Smooth muscle cell (in vitro differentiated cells): ENCODE data around the gene TSHZ3. TPM values are rescaled to one million over a fixed set of nuclear protein-coding genes. Genes with fewer than 3 reads are reported as not detected.

Experiments
- DNase-seq: peaks from one replicate; lab custom pipeline; 2025; ENCODE audit not compliant: unreplicated experiment; lab: John Stamatoyannopoulos, UW
- H2AFZ ChIP-seq: fragments of 200-600 bp; sonication (generic); 2 replicates; pipeline ENCODE4 v1.6.0; 2016; ENCODE audit warnings: antibody characterized with exemption, low read depth, mild to moderate bottlenecking
- H3F3A ChIP-seq: fragments of 200-600 bp; sonication (generic); 2 replicates; pipeline ENCODE4 v1.6.0; 2017; ENCODE audit warnings: antibody characterized with exemption, low read depth
- H3K27ac ChIP-seq: fragments of 200-600 bp; sonication (generic); 2 replicates; pipeline ENCODE4 v1.5.1; 2016; ENCODE audit warnings: low read depth, mild to moderate bottlenecking
- H3K27me3 ChIP-seq: fragments of 200-600 bp; sonication (generic); 2 replicates; pipeline ENCODE4 v1.6.1; 2016; ENCODE audit warnings: low read depth, mild to moderate bottlenecking
- H3K36me3 ChIP-seq: fragments of 200-600 bp; sonication (generic); 2 replicates; pipeline ENCODE4 v1.5.1; 2016; ENCODE audit warnings: low read depth
- H3K4me1 ChIP-seq: fragments of 200-600 bp; sonication (generic); 2 replicates; pipeline ENCODE4 v1.5.1; 2016; ENCODE audit warnings: low read depth
- H3K4me2 ChIP-seq: fragments of 200-600 bp; sonication (generic); 2 replicates; pipeline ENCODE4 v1.6.0; 2016; ENCODE audit warnings: mild to moderate bottlenecking
- H3K4me3 ChIP-seq: fragments of 200-600 bp; sonication (generic); 2 replicates; pipeline ENCODE4 v1.5.1; 2016; ENCODE audit warnings: mild to moderate bottlenecking
- H3K79me2 ChIP-seq: fragments of 200-600 bp; sonication (generic); 2 replicates; pipeline ENCODE4 v1.6.0; 2016; ENCODE audit warnings: low read depth, mild to moderate bottlenecking
- H3K9ac ChIP-seq: fragments of 200-600 bp; sonication (generic); 2 replicates; pipeline ENCODE4 v1.6.0; 2016; ENCODE audit warnings: low read depth
- H3K9me3 ChIP-seq: fragments of 200-600 bp; sonication (generic); replicated peaks from 2 replicates; pipeline ENCODE4 v1.5.1; 2016; ENCODE audit warnings: low read depth
- H4K20me1 ChIP-seq: fragments of 200-600 bp; sonication (generic); 2 replicates; pipeline ENCODE4 v1.6.0; 2016; ENCODE audit warnings: low read depth
- CTCF ChIP-seq: fragments of 200-600 bp; sonication (generic); IDR thresholded peaks from 2 replicates; pipeline ENCODE4 v1.5.1; 2017; ENCODE audit warnings: borderline replicate concordance, mild to moderate bottlenecking, antibody characterized with exemption; ENCODE audit not compliant: insufficient read depth, poor library complexity, severe bottlenecking
- WGBS: methylation state at CpG from one replicate; pipeline ENCODE4 v1.1.7; 2016; ENCODE audit warnings: low lambda C conversion rate; 5-methylcytosine and 5-hydroxymethylcytosine counted together
- polyA plus RNA-seq: library from polyadenylated mRNA; unstranded; fragments of >200 nt; fragmentation: Nextera tagmentation; extraction: Ambion mirVana; gene quantifications from 2 replicates; pipeline ENCODE4 v1.2.1, GENCODE V29; 2016
- total RNA-seq: library from RNA; depleted of rRNA; stranded (reverse); fragments of >200 nt; gene quantifications from 2 replicates; pipeline ENCODE4 v1.2.3, GENCODE V29; 2014

TSHZ3 gene
- total and polyA plus RNA-seq, 2 experiments from 2014 or later = 21.8 to 23.7 TPM

GRCh38 chr19:31338069-31338776, 11.0 kb downstream of the TSHZ3 start:
- 12% methylated on average over 10 of the region's 10 CpGs for WGBS
- Histone ChIP-seq H3K79me2 (peaks cover 91% of the 10 kb centered on the region), H3K4me2 (peak overlapping the region; percentile 79), H4K20me1 (peaks cover 77% of the 10 kb centered on the region), H3K27me3 (no peaks in the 10 kb centered on the region), H3K9ac (no peak overlapping the region), H3K9me3 (no peaks in the 10 kb centered on the region), H3K36me3 (no peaks in the 10 kb centered on the region), H3F3A (peaks cover 49% of the 10 kb centered on the region), H2AFZ (no peak overlapping the region), H3K27ac (peak overlapping the region; percentile 81), H3K4me1 (peaks cover 35% of the 10 kb centered on the region), H3K4me3 (peak overlapping the region; percentile 19)
- DNase-seq = peak; percentile 59
- TF ChIP-seq CTCF = peak; percentile 61

GRCh38 chr19:31337008-31337914, 12.0 kb downstream of the TSHZ3 start:
- Histone ChIP-seq H4K20me1 (peaks cover 75% of the 10 kb centered on the region), H3K79me2 (peaks cover 90% of the 10 kb centered on the region), H3K4me3 (no peak overlapping the region), H3K27me3 (no peaks in the 10 kb centered on the region), H3K27ac (peak overlapping the region; percentile 81), H3K9me3 (no peaks in the 10 kb centered on the region), H3F3A (peaks cover 42% of the 10 kb centered on the region), H3K4me2 (peak overlapping the region; percentile 79), H3K4me1 (peaks cover 39% of the 10 kb centered on the region), H3K36me3 (no peaks in the 10 kb centered on the region), H3K9ac (no peak overlapping the region), H2AFZ (no peak overlapping the region)
- TF ChIP-seq CTCF = no peak
- no peak for DNase-seq
- WGBS = 85% methylated on average over 7 of the region's 7 CpGs

DNA sequence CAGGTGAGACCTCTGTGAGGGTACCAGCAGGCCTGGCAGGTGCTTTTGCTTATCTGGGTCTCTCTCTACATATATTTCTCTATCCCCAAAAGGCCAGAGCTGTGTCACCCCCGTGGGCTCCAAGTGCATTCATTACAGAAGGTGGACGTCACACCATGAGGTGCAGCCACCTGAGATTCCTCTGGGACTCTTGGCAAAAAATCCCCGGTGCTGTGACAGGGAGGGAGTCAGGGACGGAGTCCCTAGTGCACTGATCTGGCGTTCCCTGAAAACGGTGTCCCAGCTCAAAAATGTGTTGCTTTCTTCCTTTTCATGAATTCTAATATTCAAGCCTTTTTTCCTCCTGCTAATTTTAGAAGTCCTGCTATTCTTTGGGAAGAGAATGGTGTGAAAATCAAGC, 13.5 kb downstream of the TSHZ3 start:
- Histone ChIP-seq H3K36me3 (no peaks in the 10 kb centered on the region), H3K27me3 (no peaks in the 10 kb centered on the region), H3K27ac (no peak overlapping the region)

More for the DNA sequence above, 13.5 kb downstream of the TSHZ3 start:
- H3K79me2 ChIP-seq = peaks cover 90% of the 10 kb centered on the region
- no peak overlapping the region for H2AFZ ChIP-seq
- H3F3A ChIP-seq = peaks cover 27% of the 10 kb centered on the region
- H3K9me3 ChIP-seq = no peaks in the 10 kb centered on the region
- H3K4me1 ChIP-seq = peaks cover 39% of the 10 kb centered on the region
- no peak for TF ChIP-seq CTCF
- no peak overlapping the region for H3K4me3 ChIP-seq
- H3K4me2 ChIP-seq = no peak overlapping the region
- H4K20me1 ChIP-seq = peaks cover 70% of the 10 kb centered on the region
- 95% methylated on average over 6 of the region's 6 CpGs for WGBS
- DNase-seq = no peak
- no peak overlapping the region for H3K9ac ChIP-seq
